ENCODE measurements around the gene KL. TPM values are rescaled to one million over a fixed set of nuclear protein-coding genes. Genes with fewer than 3 reads are reported as not detected.

KL gene
- total and polyA plus RNA-seq, 2 of the 8 experiments (the other 6 are each of a cell fraction or from before 2014, with no cell fraction given), result 0.02 TPM; not detected in 1

DNA sequence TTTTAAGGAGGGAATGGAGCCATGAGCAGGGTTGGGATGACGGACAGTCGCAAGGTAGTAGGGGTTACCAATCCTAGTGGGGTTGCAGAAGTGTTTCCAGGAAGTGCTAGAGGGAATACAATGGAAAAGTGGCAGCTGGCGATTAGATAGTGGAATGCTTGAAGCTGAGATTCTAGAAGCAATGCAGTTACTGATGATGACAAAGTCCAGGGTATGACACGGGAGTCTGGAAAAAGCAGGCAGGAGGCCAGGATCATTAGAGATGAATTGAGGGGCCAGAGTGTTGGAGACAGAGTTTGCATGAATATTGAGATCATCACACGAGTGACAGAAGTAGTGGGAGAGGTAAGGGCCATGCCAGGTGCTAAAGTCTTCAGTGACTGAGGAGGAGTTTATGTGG is 17.3 kb upstream of the KL start:
- WGBS, 2 experiments (ENCODE audit: extremely low coverage in 1 of 2, insufficient coverage in 1 of 2, insufficient read length in 1 of 2, insufficient replicate concordance in 2 of 2, low coverage in 1 of 2, low lambda C conversion rate in 2 of 2, missing lambda C conversion rate in 1 of 2), result 88% methylated on average over 5 of the region's 5 CpGs; no CpG with 5 or more reads in 1 of the 2 experiments
- no peak overlapping the region for H2BK20ac ChIP-seq (ENCODE audit: low read length)
- no peak overlapping the region for H4K91ac ChIP-seq (replicated peaks; ENCODE audit: insufficient read length, low read length)
- no peak overlapping the region for H3K9ac ChIP-seq (replicated peaks in 1 of 4; ENCODE audit: extremely low read depth in 1 of 4, low read depth in 3 of 4, low read length in 3 of 4)
- H4K5ac ChIP-seq (ENCODE audit: insufficient read length, low read depth, low read length), result no peak overlapping the region
- H3K4me1 ChIP-seq (replicated peaks in 1 of 4; ENCODE audit: control insufficient read depth in 3 of 4, insufficient read depth in 4 of 4, low read length in 3 of 4), result no peaks in the 10 kb centered on the region
- no peak overlapping the region for H2BK120ac ChIP-seq (replicated peaks; ENCODE audit: low read depth, low read length)
- no peak overlapping the region for H3K4me2 ChIP-seq (ENCODE audit: insufficient read depth in 1 of 2, low read depth in 2 of 2, low read length in 2 of 2)
- no peaks in the 10 kb centered on the region for H3K23me2 ChIP-seq (ENCODE audit: low read depth, low read length)
- H3K14ac ChIP-seq (ENCODE audit: insufficient read length), result no peak overlapping the region
- DNase-seq (ENCODE audit: low read depth in 1 of 2, low spot score in 2 of 2) (no peak), FAIRE-seq (no peak)
- H3K79me2 ChIP-seq (ENCODE audit: control insufficient read depth in 1 of 2, insufficient read depth in 2 of 2, low read length in 2 of 2), result no peaks in the 10 kb centered on the region
- H3K4me3 ChIP-seq (ENCODE audit: extremely low read depth in 1 of 4, insufficient read depth in 2 of 4, low read depth in 3 of 4, low read length in 4 of 4), result no peak overlapping the region
- H2AK5ac ChIP-seq (ENCODE audit: low read depth, low read length), result no peak overlapping the region
- no peaks in the 10 kb centered on the region for H3K27me3 ChIP-seq (replicated peaks in 1 of 4; ENCODE audit: control insufficient read depth in 3 of 4, extremely low read depth in 1 of 4, insufficient read depth in 3 of 4, low read length in 3 of 4)
- H2BK5ac ChIP-seq (ENCODE audit: low read depth, low read length), result no peak overlapping the region
- no peak overlapping the region for H2BK15ac ChIP-seq (ENCODE audit: low read length)
- H4K20me1 ChIP-seq (replicated peaks in 1 of 2; ENCODE audit: control insufficient read depth in 1 of 2, insufficient read depth in 2 of 2, low read length in 2 of 2), result no peaks in the 10 kb centered on the region
- no peak overlapping the region for H3K18ac ChIP-seq (ENCODE audit: extremely low read depth, low read length)
- H3K79me1 ChIP-seq (ENCODE audit: low read depth, low read length), result no peaks in the 10 kb centered on the region
- no peak overlapping the region for H2AFZ ChIP-seq (ENCODE audit: low read length)
- no peak overlapping the region for H3K23ac ChIP-seq (ENCODE audit: insufficient read length)
- no peak overlapping the region for H4K8ac ChIP-seq (ENCODE audit: extremely low read depth, insufficient read depth, low read length)
- H3K9me3 ChIP-seq (ENCODE audit: insufficient read depth in 2 of 2, low read depth in 1 of 2, low read length in 1 of 2), result no peaks in the 10 kb centered on the region
- CTCF ChIA-PET (ENCODE audit: partially characterized antibody), result interaction anchor here (0.6 kb wide), 1 partner anchor 21 kb away, joined by 3 read pairs; no protein-coding TSS in a partner anchor
- H2BK12ac ChIP-seq (ENCODE audit: low read depth, low read length), result no peak overlapping the region
- H3K27ac ChIP-seq (ENCODE audit: low read depth, low read length), result no peak overlapping the region
- POLR2A ChIA-PET (ENCODE audit: partially characterized antibody), result no interaction called here
- no peak overlapping the region for H3K4ac ChIP-seq (replicated peaks; ENCODE audit: insufficient read length, low read depth, low read length)
- H3K36me3 ChIP-seq (ENCODE audit: control insufficient read depth in 2 of 4, insufficient read depth in 4 of 4, low read length in 3 of 4), result no peaks in the 10 kb centered on the region
- H3K56ac ChIP-seq (replicated peaks; ENCODE audit: insufficient read length, low read depth, low read length), result no peak overlapping the region
- TF ChIP-seq PHF8 (conservative IDR thresholded peaks at IDR 0.05; ENCODE audit: low read depth, low read length) (no peak), SP4 (IDR thresholded peaks at IDR 0.05; ENCODE audit: low read length) (no peak), MAFK (IDR thresholded peaks at IDR 0.05; ENCODE audit: low read depth, low read length) (no peak), GTF2F1 (IDR thresholded peaks at IDR 0.05; ENCODE audit: borderline replicate concordance, low read depth, low read length) (no peak), SIX5 (IDR thresholded peaks at IDR 0.05; ENCODE audit: low read depth, low read length) (no peak), NRF1 (IDR thresholded peaks at IDR 0.05; ENCODE audit: low read depth, low read length) (no peak), SP1 (IDR thresholded peaks at IDR 0.05; ENCODE audit: low read depth, low read length) (no peak), CREB1 (IDR thresholded peaks at IDR 0.05) (no peak), TCF12 (IDR thresholded peaks at IDR 0.05; ENCODE audit: low read depth, low read length) (no peak), TAF7 (optimal IDR thresholded peaks at IDR 0.05; ENCODE audit: borderline replicate concordance, low read depth, low read length) (no peak)
- TF ChIP-seq, protein P1, sequence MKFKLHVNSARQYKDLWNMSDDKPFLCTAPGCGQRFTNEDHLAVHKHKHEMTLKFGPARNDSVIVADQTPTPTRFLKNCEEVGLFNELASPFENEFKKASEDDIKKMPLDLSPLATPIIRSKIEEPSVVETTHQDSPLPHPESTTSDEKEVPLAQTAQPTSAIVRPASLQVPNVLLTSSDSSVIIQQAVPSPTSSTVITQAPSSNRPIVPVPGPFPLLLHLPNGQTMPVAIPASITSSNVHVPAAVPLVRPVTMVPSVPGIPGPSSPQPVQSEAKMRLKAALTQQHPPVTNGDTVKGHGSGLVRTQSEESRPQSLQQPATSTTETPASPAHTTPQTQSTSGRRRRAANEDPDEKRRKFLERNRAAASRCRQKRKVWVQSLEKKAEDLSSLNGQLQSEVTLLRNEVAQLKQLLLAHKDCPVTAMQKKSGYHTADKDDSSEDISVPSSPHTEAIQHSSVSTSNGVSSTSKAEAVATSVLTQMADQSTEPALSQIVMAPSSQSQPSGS (IDR thresholded peaks at IDR 0.05; ENCODE audit: low read length), result no peak
- TF ChIP-seq, protein P2, sequence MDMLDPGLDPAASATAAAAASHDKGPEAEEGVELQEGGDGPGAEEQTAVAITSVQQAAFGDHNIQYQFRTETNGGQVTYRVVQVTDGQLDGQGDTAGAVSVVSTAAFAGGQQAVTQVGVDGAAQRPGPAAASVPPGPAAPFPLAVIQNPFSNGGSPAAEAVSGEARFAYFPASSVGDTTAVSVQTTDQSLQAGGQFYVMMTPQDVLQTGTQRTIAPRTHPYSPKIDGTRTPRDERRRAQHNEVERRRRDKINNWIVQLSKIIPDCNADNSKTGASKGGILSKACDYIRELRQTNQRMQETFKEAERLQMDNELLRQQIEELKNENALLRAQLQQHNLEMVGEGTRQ (IDR thresholded peaks at IDR 0.05; ENCODE audit: low read length), result no peak
